Activated naive CD8-positive, alpha-beta T cell treated with anti-CD3 and anti-CD28 coated beads for 36 hours (primary cell): ENCODE measurements around the gene GGPS1. TPM values are rescaled to one million over a fixed set of nuclear protein-coding genes. Genes with fewer than 3 reads are reported as not detected.
"Not testable (repeated sequence)": the region's sequence is repeated elsewhere in the genome, so short reads cannot be mapped to it uniquely, and the experiment has no call there.

Experiments used
- DNase-seq: peaks from one replicate; pipeline ENCODE4 v3.0.0; 2021
- H3K27ac Mint-ChIP-seq: one replicate; pipeline ENCODE4 v1.8.0; 2022; ENCODE audit warnings: mild to moderate bottlenecking, moderate library complexity, mixed read lengths
- H3K27me3 Mint-ChIP-seq: one replicate; pipeline ENCODE4 v1.8.0; 2022; ENCODE audit warnings: mild to moderate bottlenecking, mixed read lengths
- H3K36me3 Mint-ChIP-seq: one replicate; pipeline ENCODE4 v1.8.0; 2021; ENCODE audit warnings: mild to moderate bottlenecking, mixed read lengths
- H3K4me1 Mint-ChIP-seq: one replicate; pipeline ENCODE4 v1.8.0; 2021; ENCODE audit warnings: mixed read lengths
- H3K4me3 Mint-ChIP-seq: one replicate; pipeline ENCODE4 v1.8.0; 2022; ENCODE audit warnings: mild to moderate bottlenecking, moderate library complexity, mixed read lengths
- H3K9me3 Mint-ChIP-seq: one replicate; pipeline ENCODE4 v1.8.0; 2022; ENCODE audit warnings: mixed read lengths
- total RNA-seq, 2 experiments: library from RNA; stranded (reverse); gene quantifications; one replicate each; pipeline ENCODE4 v1.2.3, GENCODE V29; 2021

The GGPS1 gene
- total RNA-seq, 2 experiments from 2014 or later: 29.4 to 29.5 TPM

GRCh38 chr1:235295902-235296350 is 32.4 kb upstream of the GGPS1 start:
- H3K27me3 Mint-ChIP-seq: no peaks in the 10 kb centered on the region
- peak overlapping the region; percentile 57 for H3K27ac Mint-ChIP-seq
- H3K9me3 Mint-ChIP-seq: peaks cover 7% of the 10 kb centered on the region
- H3K4me3 Mint-ChIP-seq: no peak overlapping the region
- peaks cover 40% of the 10 kb centered on the region for H3K4me1 Mint-ChIP-seq
- DNase-seq: no peak
- H3K36me3 Mint-ChIP-seq: peaks cover 17% of the 10 kb centered on the region

GRCh38 chr1:235296729-235297128 is 31.6 kb upstream of the GGPS1 start:
- Mint-ChIP-seq H3K27me3 (no peaks in the 10 kb centered on the region), H3K4me3 (no peak overlapping the region)

DNA sequence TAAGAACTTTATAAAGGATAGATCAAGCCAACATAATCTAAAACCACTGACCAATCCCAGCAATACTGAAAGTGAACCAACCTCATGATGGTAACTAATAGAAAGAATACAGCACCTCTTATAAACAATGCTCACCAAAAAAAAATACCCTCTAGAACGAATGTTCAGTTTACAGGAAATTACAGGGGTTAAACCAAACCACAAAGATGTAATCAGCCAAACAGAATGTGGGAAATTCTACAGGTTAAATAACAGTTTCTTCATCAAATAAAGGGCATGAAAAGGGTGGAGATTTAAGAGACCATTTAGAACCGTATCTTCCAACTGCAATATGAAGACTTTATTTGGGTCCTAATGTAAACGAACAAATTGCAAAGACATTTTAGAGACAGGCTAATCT is 30.8 kb upstream of the GGPS1 start:
- peak overlapping the region; percentile 55 for H3K4me3 Mint-ChIP-seq
- peak overlapping the region; percentile 84 for H3K27ac Mint-ChIP-seq
- H3K27me3 Mint-ChIP-seq: no peaks in the 10 kb centered on the region
- H3K36me3 Mint-ChIP-seq: peaks cover 17% of the 10 kb centered on the region
- no peak for DNase-seq
- peaks cover 7% of the 10 kb centered on the region for H3K9me3 Mint-ChIP-seq
- peaks cover 43% of the 10 kb centered on the region for H3K4me1 Mint-ChIP-seq

More at GRCh38 chr1:235296729-235297128, 31.6 kb upstream of the GGPS1 start:
- Mint-ChIP-seq H3K4me1 (peaks cover 40% of the 10 kb centered on the region), H3K27ac (peak overlapping the region; percentile 81), H3K36me3 (peaks cover 17% of the 10 kb centered on the region), H3K9me3 (peaks cover 7% of the 10 kb centered on the region)
- DNase-seq: no peak

DNA sequence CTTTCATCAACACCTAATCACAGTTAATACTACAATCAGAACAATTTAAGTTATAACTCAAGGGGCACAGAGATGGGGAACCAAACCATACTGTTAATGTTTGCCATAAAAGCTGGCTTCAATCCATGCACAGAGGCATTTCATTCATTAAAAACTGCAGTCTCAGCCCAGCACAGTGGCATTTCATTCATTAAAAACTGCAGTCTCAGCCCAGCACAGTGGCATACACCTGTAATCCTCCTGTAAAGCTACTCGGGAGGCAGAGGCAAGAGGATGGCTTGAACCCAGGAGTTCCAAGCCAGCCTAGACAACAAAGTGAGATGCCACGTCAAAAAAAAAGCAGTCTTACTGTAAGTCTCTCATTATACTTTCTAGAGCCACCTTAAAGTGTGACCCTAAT is 29.6 kb upstream of the GGPS1 start:
- Mint-ChIP-seq H3K27ac (peak overlapping the region; percentile 57), H3K9me3 (peaks cover 7% of the 10 kb centered on the region), H3K36me3 (peaks cover 21% of the 10 kb centered on the region), H3K27me3 (no peaks in the 10 kb centered on the region), H3K4me3 (no peak overlapping the region), H3K4me1 (peaks cover 43% of the 10 kb centered on the region)
- DNase-seq: no peak

GRCh38 chr1:235299169-235299858 is 29.1 kb upstream of the GGPS1 start:
- H3K36me3 Mint-ChIP-seq: peaks cover 21% of the 10 kb centered on the region
- no peak overlapping the region for H3K4me3 Mint-ChIP-seq
- H3K9me3 Mint-ChIP-seq: peaks cover 7% of the 10 kb centered on the region
- peaks cover 45% of the 10 kb centered on the region for H3K4me1 Mint-ChIP-seq
- no peaks in the 10 kb centered on the region for H3K27me3 Mint-ChIP-seq
- DNase-seq: no peak
- H3K27ac Mint-ChIP-seq: peak overlapping the region; percentile 57

DNA sequence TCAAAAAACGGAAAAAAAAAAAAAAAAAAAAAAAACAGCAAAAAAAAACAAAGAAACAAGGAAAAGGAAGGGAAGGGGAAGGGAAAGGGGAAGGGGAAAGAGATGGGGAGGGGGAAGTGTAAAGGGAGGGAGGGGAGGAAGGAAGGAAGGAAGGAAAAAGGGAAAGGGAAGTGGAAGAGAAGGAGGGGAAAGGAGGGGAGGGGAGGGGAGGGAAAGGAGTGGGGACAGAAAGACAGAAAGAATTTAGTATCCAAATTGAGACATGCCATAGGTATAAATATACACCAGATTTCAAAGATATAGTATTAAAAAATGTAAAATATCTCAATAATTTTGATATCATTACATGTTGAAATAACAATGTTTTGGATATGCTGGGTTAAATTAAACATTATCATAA is 26.2 kb upstream of the GGPS1 start:
- H3K4me3 Mint-ChIP-seq: no peak overlapping the region
- no peaks in the 10 kb centered on the region for H3K27me3 Mint-ChIP-seq
- H3K36me3 Mint-ChIP-seq: peaks cover 16% of the 10 kb centered on the region
- peaks cover 62% of the 10 kb centered on the region for H3K4me1 Mint-ChIP-seq
- H3K9me3 Mint-ChIP-seq: peaks cover 4% of the 10 kb centered on the region
- H3K27ac Mint-ChIP-seq: peak overlapping the region; percentile 48
- no peak for DNase-seq

DNA sequence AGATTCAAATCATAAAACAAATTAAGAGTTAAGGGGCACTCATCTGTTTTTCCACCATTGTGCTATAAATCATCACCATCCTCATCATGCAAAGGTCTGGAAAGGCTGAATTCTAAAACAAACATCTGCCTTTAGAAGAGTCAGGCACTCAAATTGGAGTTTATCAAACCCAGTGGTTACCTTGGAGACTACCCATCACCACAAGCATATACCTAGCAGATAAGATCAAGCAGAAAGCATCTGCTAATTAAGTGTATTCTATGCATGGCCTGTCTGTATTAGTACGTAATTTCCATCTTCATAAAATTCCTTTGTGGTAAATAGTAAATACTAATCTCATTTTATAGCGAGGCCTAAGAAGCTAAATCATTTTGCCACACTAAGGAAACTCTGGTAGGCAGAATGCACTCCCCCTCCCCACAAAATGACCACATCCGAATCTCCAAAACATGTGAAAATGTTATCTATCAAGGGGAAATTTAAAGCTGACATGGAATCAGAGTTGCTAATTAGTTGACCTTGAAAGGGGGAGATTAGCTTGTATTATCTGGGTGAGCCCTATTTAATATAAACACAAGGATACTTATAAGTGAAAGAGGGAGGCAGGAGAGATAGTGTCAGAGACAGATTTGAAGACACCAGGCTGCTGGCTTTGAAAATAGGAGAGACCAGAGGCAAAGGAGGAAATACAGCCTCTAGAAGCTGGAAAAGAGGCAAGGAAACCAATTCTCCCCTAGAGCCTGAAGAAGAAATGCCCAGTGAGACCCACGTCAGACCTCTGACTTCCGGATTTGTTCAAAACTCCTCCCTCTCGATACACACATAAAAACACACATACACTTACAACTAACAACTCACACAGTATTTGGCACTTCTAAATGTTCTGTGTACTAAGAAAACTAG is 23.6 kb upstream of the GGPS1 start:
- H3K27me3 Mint-ChIP-seq: no peaks in the 10 kb centered on the region
- peak; percentile 22 for DNase-seq
- H3K27ac Mint-ChIP-seq: peak overlapping the region; percentile 77
- peaks cover 44% of the 10 kb centered on the region for H3K4me1 Mint-ChIP-seq
- no peak overlapping the region for H3K4me3 Mint-ChIP-seq
- peaks cover 14% of the 10 kb centered on the region for H3K36me3 Mint-ChIP-seq
- no peaks in the 10 kb centered on the region for H3K9me3 Mint-ChIP-seq

GRCh38 chr1:235307158-235308124 is 20.9 kb upstream of the GGPS1 start:
- DNase-seq: no peak
- Mint-ChIP-seq H3K27me3 (no peaks in the 10 kb centered on the region), H3K9me3 (no peaks in the 10 kb centered on the region), H3K27ac (peak overlapping the region; percentile 29), H3K36me3 (peaks cover 22% of the 10 kb centered on the region), H3K4me1 (peaks cover 44% of the 10 kb centered on the region), H3K4me3 (no peak overlapping the region)

- H3K27ac Mint-ChIP-seq, H3K27me3 Mint-ChIP-seq, H3K4me3 Mint-ChIP-seq, H3K9me3 Mint-ChIP-seq, DNase-seq: not testable (repeated sequence)
- Mint-ChIP-seq H3K36me3 (peaks cover 19% of the 10 kb centered on the region), H3K4me1 (peaks cover 53% of the 10 kb centered on the region)
These were observed 19.2 kb upstream of the GGPS1 start for GRCh38 chr1:235309206-235309605.

DNA sequence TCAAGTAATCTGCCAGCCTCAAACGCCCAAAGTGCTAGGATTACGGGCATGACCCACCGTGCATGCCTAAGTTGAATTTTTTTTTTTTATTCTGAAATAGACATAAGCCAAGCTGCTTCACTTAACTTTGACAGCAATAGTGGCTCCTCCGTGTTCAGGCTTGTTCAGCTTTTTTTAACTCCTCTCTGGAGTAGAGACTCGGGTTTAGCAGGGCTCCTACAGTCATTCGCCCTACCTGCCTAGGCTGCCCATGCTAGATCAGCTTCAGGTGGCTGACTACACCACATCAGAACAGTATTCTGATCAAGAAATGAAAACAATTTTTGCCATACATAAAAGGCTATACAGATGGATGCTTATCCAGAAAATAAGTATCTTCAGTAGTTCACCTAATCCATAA is 15.1 kb upstream of the GGPS1 start:
- no peaks in the 10 kb centered on the region for H3K27me3 Mint-ChIP-seq
- peak overlapping the region; percentile 80 for H3K27ac Mint-ChIP-seq
- H3K4me1 Mint-ChIP-seq: peaks cover 47% of the 10 kb centered on the region
- DNase-seq: no peak
- H3K36me3 Mint-ChIP-seq: peaks cover 12% of the 10 kb centered on the region
- peak overlapping the region; percentile 45 for H3K4me3 Mint-ChIP-seq
- no peaks in the 10 kb centered on the region for H3K9me3 Mint-ChIP-seq

DNA sequence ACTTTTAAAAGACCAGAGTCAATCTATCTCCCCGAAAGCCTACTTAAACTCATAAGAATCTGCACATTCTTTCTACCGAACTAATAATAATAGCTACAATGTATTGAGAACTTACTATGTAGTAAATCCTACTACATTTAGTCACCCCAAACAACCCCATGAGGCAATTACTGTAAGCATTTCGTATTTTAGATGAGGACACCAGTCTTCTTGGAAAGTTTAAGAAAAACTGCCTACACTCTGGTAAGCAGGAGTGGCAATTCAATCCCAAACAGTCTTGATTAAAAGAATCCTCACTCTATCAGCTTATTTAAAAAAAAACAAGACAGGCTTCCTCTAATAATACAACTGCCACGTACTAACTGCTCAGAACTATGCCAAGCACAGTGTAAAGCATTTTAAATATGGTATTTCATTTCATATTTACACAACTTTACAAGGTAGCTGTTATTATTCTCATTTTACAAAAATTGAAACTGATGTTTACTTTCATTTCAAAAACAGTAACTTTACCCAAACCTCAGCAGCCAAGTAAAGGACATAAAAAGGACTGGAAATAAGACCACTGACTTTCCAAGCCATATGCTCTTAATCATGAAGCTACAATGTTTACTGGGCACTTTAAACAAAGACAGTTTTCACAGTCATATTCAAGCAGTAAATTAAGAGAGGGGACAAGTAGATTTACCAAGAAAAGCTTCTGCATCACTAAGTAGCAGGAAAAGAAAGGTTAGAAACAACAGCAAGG is 14.3 kb upstream of the GGPS1 start:
- Mint-ChIP-seq H3K36me3 (peaks cover 20% of the 10 kb centered on the region), H3K4me3 (peak overlapping the region; percentile 24), H3K9me3 (no peaks in the 10 kb centered on the region), H3K27ac (peak overlapping the region; percentile 80), H3K4me1 (peaks cover 56% of the 10 kb centered on the region), H3K27me3 (no peaks in the 10 kb centered on the region)
- no peak for DNase-seq

DNA sequence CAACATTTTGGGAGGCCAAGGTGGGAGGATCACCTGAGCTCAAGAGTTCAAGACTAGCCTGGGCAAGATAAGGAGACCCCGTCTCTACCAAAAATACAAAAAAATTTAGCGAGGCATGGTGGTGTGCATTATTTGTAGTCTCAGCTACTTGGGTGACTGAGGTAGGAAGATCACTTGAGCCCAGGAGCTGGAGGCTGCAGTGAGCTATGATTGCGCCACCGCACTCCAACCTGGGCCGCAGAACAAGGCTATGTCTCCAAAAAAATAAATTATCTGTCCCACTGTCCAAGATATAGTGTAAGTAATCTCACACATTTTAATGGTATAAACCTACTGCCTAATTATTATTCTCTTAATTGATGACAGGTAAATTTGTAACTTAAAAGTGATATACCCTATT is 13.2 kb upstream of the GGPS1 start:
- no peak overlapping the region for H3K4me3 Mint-ChIP-seq
- H3K27me3 Mint-ChIP-seq: no peaks in the 10 kb centered on the region

DNA sequence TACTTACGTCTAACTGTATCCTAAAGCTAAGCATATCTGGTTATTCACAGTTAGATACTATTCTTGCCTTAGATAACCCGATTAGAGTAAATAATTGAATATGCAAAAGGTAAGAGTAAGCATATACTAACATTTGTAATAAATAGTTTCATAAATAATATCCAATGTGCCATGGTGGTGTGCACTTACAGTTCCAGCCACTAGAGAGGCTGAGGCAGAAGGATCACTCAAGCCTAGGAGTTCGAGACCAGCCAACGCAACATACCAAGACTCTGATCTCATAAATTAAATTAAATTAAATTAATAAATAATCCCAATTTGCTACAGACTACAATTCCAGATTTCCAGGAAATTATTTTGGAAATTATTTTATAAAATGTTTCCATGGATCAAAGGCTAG is 12.6 kb upstream of the GGPS1 start:
- Mint-ChIP-seq H3K4me1 (peaks cover 62% of the 10 kb centered on the region), H3K27ac (no peak overlapping the region), H3K27me3 (no peaks in the 10 kb centered on the region), H3K9me3 (no peaks in the 10 kb centered on the region), H3K4me3 (no peak overlapping the region), H3K36me3 (peaks cover 29% of the 10 kb centered on the region)
- DNase-seq: no peak

More for the DNA sequence above, 13.2 kb upstream of the GGPS1 start:
- no peak overlapping the region for H3K27ac Mint-ChIP-seq
- DNase-seq: no peak
- peaks cover 60% of the 10 kb centered on the region for H3K4me1 Mint-ChIP-seq
- no peaks in the 10 kb centered on the region for H3K9me3 Mint-ChIP-seq
- peaks cover 26% of the 10 kb centered on the region for H3K36me3 Mint-ChIP-seq

- Mint-ChIP-seq H3K27me3 (no peaks in the 10 kb centered on the region), H3K4me1 (peaks cover 71% of the 10 kb centered on the region), H3K9me3 (no peaks in the 10 kb centered on the region), H3K27ac (peak overlapping the region; percentile 78), H3K36me3 (peaks cover 36% of the 10 kb centered on the region), H3K4me3 (peak overlapping the region; percentile 15)
- no peak for DNase-seq
These were observed 11.2 kb upstream of the GGPS1 start for GRCh38 chr1:235317168-235317567.
